ENCODE measurements around the gene DGKA. TPM values are rescaled to one million over a fixed set of nuclear protein-coding genes. Genes with fewer than 3 reads are reported as not detected.

The DGKA gene
- total RNA-seq, 1 donor from 2014 or later, result 108 TPM

DNA sequence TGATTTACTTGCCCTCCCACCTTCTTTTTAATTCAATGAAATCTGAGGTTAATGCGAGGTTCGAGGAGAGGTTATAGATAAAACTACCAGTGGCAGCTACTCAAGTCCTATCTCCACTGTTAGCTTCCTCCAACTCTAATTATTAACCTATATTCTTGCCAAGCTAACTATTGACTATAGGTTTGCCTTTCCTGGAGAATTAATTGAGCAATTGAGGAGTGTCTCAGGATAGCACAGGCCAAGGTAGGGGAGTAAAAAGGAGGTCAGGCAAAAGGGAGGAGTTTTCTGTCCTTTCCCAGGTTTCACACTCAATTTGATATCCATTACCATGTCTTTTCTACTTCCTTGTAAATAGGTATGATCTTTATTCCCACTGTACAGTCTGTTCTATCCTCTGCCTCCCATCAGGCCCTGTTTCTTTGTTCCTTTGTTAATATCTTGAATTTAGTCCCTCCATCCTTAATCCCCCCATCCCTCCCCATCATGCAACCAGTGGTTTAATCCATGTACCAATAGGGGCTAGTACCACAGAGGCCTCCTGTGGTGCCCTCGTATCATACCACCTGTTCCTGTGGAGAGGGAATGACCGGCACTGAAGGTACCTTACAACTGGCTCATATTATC, 62.4 kb downstream of the DGKA start:
- H3K36me3 Mint-ChIP-seq (ENCODE audit: low read depth, unreplicated experiment), result peaks cover 17% of the 10 kb centered on the region
- no peak for FAIRE-seq
- no peak for TF ChIP-seq EZH2 (IDR thresholded peaks at IDR 0.05; ENCODE audit: insufficient read depth, low read length)
- TF ChIP-seq, protein P1, sequence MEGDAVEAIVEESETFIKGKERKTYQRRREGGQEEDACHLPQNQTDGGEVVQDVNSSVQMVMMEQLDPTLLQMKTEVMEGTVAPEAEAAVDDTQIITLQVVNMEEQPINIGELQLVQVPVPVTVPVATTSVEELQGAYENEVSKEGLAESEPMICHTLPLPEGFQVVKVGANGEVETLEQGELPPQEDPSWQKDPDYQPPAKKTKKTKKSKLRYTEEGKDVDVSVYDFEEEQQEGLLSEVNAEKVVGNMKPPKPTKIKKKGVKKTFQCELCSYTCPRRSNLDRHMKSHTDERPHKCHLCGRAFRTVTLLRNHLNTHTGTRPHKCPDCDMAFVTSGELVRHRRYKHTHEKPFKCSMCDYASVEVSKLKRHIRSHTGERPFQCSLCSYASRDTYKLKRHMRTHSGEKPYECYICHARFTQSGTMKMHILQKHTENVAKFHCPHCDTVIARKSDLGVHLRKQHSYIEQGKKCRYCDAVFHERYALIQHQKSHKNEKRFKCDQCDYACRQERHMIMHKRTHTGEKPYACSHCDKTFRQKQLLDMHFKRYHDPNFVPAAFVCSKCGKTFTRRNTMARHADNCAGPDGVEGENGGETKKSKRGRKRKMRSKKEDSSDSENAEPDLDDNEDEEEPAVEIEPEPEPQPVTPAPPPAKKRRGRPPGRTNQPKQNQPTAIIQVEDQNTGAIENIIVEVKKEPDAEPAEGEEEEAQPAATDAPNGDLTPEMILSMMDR (IDR thresholded peaks at IDR 0.05; ENCODE audit: insufficient read depth, low read depth, low read length), result no peak
- peak overlapping the region; percentile 34 for H3K4me3 Mint-ChIP-seq (ENCODE audit: unreplicated experiment)
- H3K4me2 ChIP-seq (ENCODE audit: low read length), result no peak overlapping the region
- H3K27me3 ChIP-seq (ENCODE audit: insufficient read depth, low read length), result no peaks in the 10 kb centered on the region
- H2AFZ ChIP-seq (ENCODE audit: low read depth, low read length), result no peak overlapping the region
- no peak overlapping the region for H3K27ac ChIP-seq (ENCODE audit: low read depth, low read length)
- no peaks in the 10 kb centered on the region for H3K4me1 Mint-ChIP-seq (ENCODE audit: low read depth, unreplicated experiment)
- no peak overlapping the region for H3K27ac Mint-ChIP-seq (ENCODE audit: unreplicated experiment)
- peaks cover 6% of the 10 kb centered on the region for H3K79me2 ChIP-seq (ENCODE audit: insufficient read depth, low read length)
- H3K4me3 ChIP-seq (ENCODE audit: insufficient read depth, low read depth, low read length), result no peak overlapping the region
- H3K9me3 Mint-ChIP-seq (ENCODE audit: unreplicated experiment), result no peaks in the 10 kb centered on the region
- no peaks in the 10 kb centered on the region for H3K9me3 ChIP-seq (ENCODE audit: insufficient read depth, low read depth, low read length)
- no peak for DNase-seq (ENCODE audit: low read depth)
- H3K36me3 ChIP-seq (ENCODE audit: insufficient read depth, low read length), result peaks cover 47% of the 10 kb centered on the region
- no peaks in the 10 kb centered on the region for H4K20me1 ChIP-seq (ENCODE audit: insufficient read depth, low read length)
- no peaks in the 10 kb centered on the region for H3K27me3 Mint-ChIP-seq (ENCODE audit: low read depth, unreplicated experiment)
- no peak overlapping the region for H3K9ac ChIP-seq (ENCODE audit: low read length)
- H3K4me1 ChIP-seq (ENCODE audit: insufficient read depth, low read length), result peaks cover 6% of the 10 kb centered on the region

DNA sequence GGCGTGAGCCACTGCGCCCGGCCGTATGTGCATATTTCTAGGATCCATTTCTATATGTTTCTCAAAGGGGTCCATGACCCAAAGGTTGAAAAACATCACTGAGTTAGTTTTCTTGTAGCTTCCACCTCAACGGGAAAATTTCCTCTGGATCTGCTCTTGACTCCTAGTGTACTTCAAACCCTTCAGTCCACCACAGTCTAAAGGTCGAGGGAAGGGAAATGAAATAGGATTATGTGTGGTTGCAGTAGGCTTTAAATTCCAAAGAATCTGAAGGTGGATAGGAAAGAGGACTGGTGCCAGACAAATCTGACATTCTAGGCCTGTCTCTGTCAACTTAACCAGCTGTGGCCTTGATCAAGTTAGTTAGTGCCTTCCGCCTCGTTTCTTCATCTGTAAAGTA, 64.4 kb downstream of the DGKA start:
- Histone ChIP-seq H3K4me2 (ENCODE audit: low read length) (no peak overlapping the region), H4K20me1 (ENCODE audit: insufficient read depth, low read length) (no peaks in the 10 kb centered on the region), H3K4me1 (ENCODE audit: insufficient read depth, low read length) (peaks cover 6% of the 10 kb centered on the region), H3K27me3 (ENCODE audit: insufficient read depth, low read length) (no peaks in the 10 kb centered on the region), H3K36me3 (ENCODE audit: insufficient read depth, low read length) (peaks cover 38% of the 10 kb centered on the region), H2AFZ (ENCODE audit: low read depth, low read length) (no peak overlapping the region), H3K9ac (ENCODE audit: low read length) (no peak overlapping the region), H3K9me3 (ENCODE audit: insufficient read depth, low read depth, low read length) (no peaks in the 10 kb centered on the region), H3K4me3 (ENCODE audit: insufficient read depth, low read depth, low read length) (no peak overlapping the region), H3K79me2 (ENCODE audit: insufficient read depth, low read length) (peaks cover 6% of the 10 kb centered on the region), H3K27ac (ENCODE audit: low read depth, low read length) (no peak overlapping the region)
- no peak overlapping the region for H3K27ac Mint-ChIP-seq (ENCODE audit: unreplicated experiment)
- peaks cover 14% of the 10 kb centered on the region for H3K36me3 Mint-ChIP-seq (ENCODE audit: low read depth, unreplicated experiment)
- H3K4me3 Mint-ChIP-seq (ENCODE audit: unreplicated experiment), result no peak overlapping the region
- TF ChIP-seq EZH2 (IDR thresholded peaks at IDR 0.05; ENCODE audit: insufficient read depth, low read length), result no peak
- TF ChIP-seq, protein P1 (IDR thresholded peaks at IDR 0.05; ENCODE audit: insufficient read depth, low read depth, low read length), result no peak
- FAIRE-seq (no peak), DNase-seq (ENCODE audit: low read depth) (no peak)
- H3K9me3 Mint-ChIP-seq (ENCODE audit: unreplicated experiment), result no peaks in the 10 kb centered on the region
- H3K4me1 Mint-ChIP-seq (ENCODE audit: low read depth, unreplicated experiment), result no peaks in the 10 kb centered on the region
- H3K27me3 Mint-ChIP-seq (ENCODE audit: low read depth, unreplicated experiment), result no peaks in the 10 kb centered on the region

- Histone ChIP-seq H3K79me2 (ENCODE audit: insufficient read depth, low read length) (peaks cover 6% of the 10 kb centered on the region), H3K9ac (ENCODE audit: low read length) (peak overlapping the region; percentile 85), H3K9me3 (ENCODE audit: insufficient read depth, low read depth, low read length) (no peaks in the 10 kb centered on the region), H2AFZ (ENCODE audit: low read depth, low read length) (no peak overlapping the region), H3K36me3 (ENCODE audit: insufficient read depth, low read length) (peaks cover 29% of the 10 kb centered on the region), H3K4me1 (ENCODE audit: insufficient read depth, low read length) (peaks cover 6% of the 10 kb centered on the region), H3K4me2 (ENCODE audit: low read length) (peak overlapping the region; percentile 93), H3K27ac (ENCODE audit: low read depth, low read length) (no peak overlapping the region), H3K4me3 (ENCODE audit: insufficient read depth, low read depth, low read length) (peak overlapping the region; percentile 85), H4K20me1 (ENCODE audit: insufficient read depth, low read length) (no peaks in the 10 kb centered on the region), H3K27me3 (ENCODE audit: insufficient read depth, low read length) (no peaks in the 10 kb centered on the region)
- TF ChIP-seq EZH2 (IDR thresholded peaks at IDR 0.05; ENCODE audit: insufficient read depth, low read length), result no peak
- TF ChIP-seq, protein P1 (IDR thresholded peaks at IDR 0.05; ENCODE audit: insufficient read depth, low read depth, low read length), result peak; percentile 94
- Mint-ChIP-seq H3K27me3 (ENCODE audit: low read depth, unreplicated experiment) (no peaks in the 10 kb centered on the region), H3K36me3 (ENCODE audit: low read depth, unreplicated experiment) (peaks cover 9% of the 10 kb centered on the region), H3K9me3 (ENCODE audit: unreplicated experiment) (no peaks in the 10 kb centered on the region), H3K4me1 (ENCODE audit: low read depth, unreplicated experiment) (no peaks in the 10 kb centered on the region), H3K4me3 (ENCODE audit: unreplicated experiment) (peak overlapping the region; percentile 94), H3K27ac (ENCODE audit: unreplicated experiment) (peak overlapping the region; percentile 62)
- no peak for FAIRE-seq
- peak; percentile 18 for DNase-seq (ENCODE audit: low read depth)
These were observed 65.3 kb downstream of the DGKA start for GRCh38 chr12:55996201-55996714.
